ENCODE measurements around the gene PPFIA1. TPM values are rescaled to one million over a fixed set of nuclear protein-coding genes. Genes with fewer than 3 reads are reported as not detected.

PPFIA1 gene
- total and polyA plus RNA-seq, 2 of the 8 experiments (the other 6 are each of a cell fraction or from before 2014, with no cell fraction given) = 44.3 to 73.5 TPM

- TF ChIP-seq KDM1A (IDR thresholded peaks at IDR 0.05; ENCODE audit: borderline replicate concordance, low read length) = peak; percentile 92
- no peak for TF ChIP-seq RBBP5 (IDR thresholded peaks at IDR 0.05; ENCODE audit: borderline replicate concordance, low read depth, low read length)
- peak in 1 of 2 experiments; percentile 73; a peak in 1 of 4 replicates for TF ChIP-seq HDAC2 (IDR thresholded peaks at IDR 0.05; ENCODE audit: borderline replicate concordance in 1 of 2, low read depth in 2 of 2, low read length in 2 of 2)
- TF ChIP-seq YY1 (IDR thresholded peaks at IDR 0.05; ENCODE audit: low read depth, low read length) = no peak
- TF ChIP-seq MAX (IDR thresholded peaks at IDR 0.05) = no peak
Measured at GRCh38 chr11:70233034-70233433, 37.5 kb upstream of the PPFIA1 start (continued).

All from H1 (cell line).